IMR-90 (cell line): ENCODE results near the gene KMT2E. TPM values are rescaled to one million over a fixed set of nuclear protein-coding genes. Genes with fewer than 3 reads are reported as not detected.

Source experiments
- ATAC-seq: fragments of 200-7000 bp; cut with Tn5 transposase; 2 replicates; pipeline ENCODE4 v1.9.1; 2020; ENCODE audit warnings: low read depth, mild to moderate bottlenecking, moderate library complexity
- BruUV-seq: library from RNA; stranded (reverse); fragments of 400-500 nt; replicated peaks from 2 replicates; lab custom pipeline; 2021; lab: Mats Ljungman, UMichigan
- CTCF ChIA-PET: fragments of 300-600 bp; formaldehyde crosslinking; extraction: SDS; loops from one replicate; lab custom pipeline; 2021; ENCODE audit warnings: antibody characterized with exemption; lab: Yijun Ruan, JAX
- POLR2A ChIA-PET: fragments of 300-600 bp; sonication (Branson Sonifier 250); formaldehyde crosslinking; loops from one replicate; lab custom pipeline; 2022; ENCODE audit warnings: antibody characterized with exemption; ENCODE audit not compliant: unreplicated experiment; lab: Charles Lee
- DNase-seq: peaks from one replicate; pipeline ENCODE4 v3.0.0; 2013
- H2AFZ ChIP-seq: replicated peaks from 2 replicates; pipeline ENCODE3; 2013; ENCODE audit warnings: low read length, mild to moderate bottlenecking; ENCODE audit not compliant: poor library complexity
- H2AK5ac ChIP-seq: 2 replicates; pipeline ENCODE4 v1.6.1; 2013; ENCODE audit warnings: low read depth, low read length, inconsistent platforms
- H2AK9ac ChIP-seq: replicated peaks from 2 replicates; pipeline ENCODE3; 2013; ENCODE audit warnings: mild to moderate bottlenecking, low read depth, low read length, moderate library complexity; ENCODE audit not compliant: poor library complexity
- H2BK120ac ChIP-seq: 2 replicates; pipeline ENCODE4 v1.6.1; 2013; ENCODE audit warnings: low read depth, low read length, inconsistent platforms
- H2BK15ac ChIP-seq: 3 replicates; pipeline ENCODE4 v1.6.1; 2013; ENCODE audit warnings: low read depth, low read length, inconsistent platforms
- H2BK20ac ChIP-seq: 2 replicates; pipeline ENCODE4 v1.6.1; 2013; ENCODE audit warnings: low read depth, mild to moderate bottlenecking, inconsistent platforms, low read length, moderate library complexity
- H2BK5ac ChIP-seq: 2 replicates; pipeline ENCODE4 v1.6.1; 2013; ENCODE audit warnings: mild to moderate bottlenecking, low read depth, low read length, inconsistent platforms; ENCODE audit not compliant: poor library complexity, severe bottlenecking
- H3K14ac ChIP-seq: replicated peaks from 2 replicates; pipeline ENCODE4 v1.6.1; 2013; ENCODE audit warnings: low read depth, low read length, inconsistent platforms
- H3K18ac ChIP-seq: 2 replicates; pipeline ENCODE4 v1.6.1; 2013; ENCODE audit warnings: low read depth, low read length, control low read depth
- H3K23ac ChIP-seq: 2 replicates; pipeline ENCODE4 v1.6.1; 2013; ENCODE audit warnings: low read depth, low read length, inconsistent platforms
- H3K27ac ChIP-seq: 2 replicates; pipeline ENCODE4 v1.5.1; 2013; ENCODE audit warnings: mild to moderate bottlenecking, control low read depth, low read length; ENCODE audit not compliant: insufficient read depth
- H3K27me3 ChIP-seq: 2 replicates; pipeline ENCODE4 v1.6.1; 2013; ENCODE audit warnings: low read length; ENCODE audit not compliant: control insufficient read depth, insufficient read depth
- H3K36me3 ChIP-seq: 2 replicates; pipeline ENCODE4 v1.6.1; 2013; ENCODE audit warnings: low read length, mixed read lengths; ENCODE audit not compliant: control insufficient read depth, insufficient read depth
- H3K4ac ChIP-seq: 2 replicates; pipeline ENCODE4 v1.6.1; 2013; ENCODE audit warnings: low read depth, low read length, inconsistent platforms
- H3K4me1 ChIP-seq: 2 replicates; pipeline ENCODE4 v1.6.1; 2013; ENCODE audit warnings: low read length, mixed read lengths; ENCODE audit not compliant: control insufficient read depth, insufficient read depth
- H3K4me2 ChIP-seq: 2 replicates; pipeline ENCODE4 v1.6.1; 2013; ENCODE audit warnings: low read depth, mild to moderate bottlenecking, control low read depth, low read length, moderate library complexity
- H3K4me3 ChIP-seq: 2 replicates; pipeline ENCODE4 v1.5.1; 2013; ENCODE audit warnings: low read depth, mild to moderate bottlenecking, control low read depth, low read length, moderate library complexity; ENCODE audit not compliant: insufficient read depth
- H3K56ac ChIP-seq: 2 replicates; pipeline ENCODE4 v1.6.1; 2013; ENCODE audit warnings: low read length, inconsistent platforms; ENCODE audit not compliant: insufficient read depth; ENCODE audit errors: extremely low read depth
- H3K79me1 ChIP-seq, 2 experiments: 2 replicates each; pipeline ENCODE4 v1.6.1; 2013; ENCODE audit warnings: low read length in 2 of 2, inconsistent platforms in 1 of 2, low read depth in 1 of 2
- H3K9ac ChIP-seq: 2 replicates; pipeline ENCODE4 v1.6.1; 2013; ENCODE audit warnings: low read depth, low read length, control low read depth
- H3K9me1 ChIP-seq: 2 replicates; pipeline ENCODE4 v1.6.1; 2013; ENCODE audit warnings: low read length, inconsistent platforms; ENCODE audit not compliant: insufficient read depth
- H3K9me3 ChIP-seq: 2 replicates; pipeline ENCODE4 v1.6.1; 2013; ENCODE audit warnings: low read length; ENCODE audit not compliant: control insufficient read depth, insufficient read depth
- H4K20me1 ChIP-seq: 2 replicates; pipeline ENCODE4 v1.6.1; 2013; ENCODE audit warnings: low read length, inconsistent platforms; ENCODE audit not compliant: insufficient read depth
- H4K5ac ChIP-seq: 2 replicates; pipeline ENCODE4 v1.6.1; 2013; ENCODE audit warnings: mild to moderate bottlenecking, low read depth, low read length, control low read depth
- H4K8ac ChIP-seq, 2 experiments: 2 replicates each; pipeline ENCODE4 v1.6.1; 2013; ENCODE audit warnings: low read depth in 2 of 2, low read length in 2 of 2, control low read depth in 1 of 2, inconsistent platforms in 1 of 2
- H4K91ac ChIP-seq: 2 replicates; pipeline ENCODE4 v1.6.1; 2013; ENCODE audit warnings: low read depth, low read length, inconsistent platforms; ENCODE audit not compliant: insufficient read depth
- BHLHE40 ChIP-seq: fragments of 150-350 bp; IDR thresholded peaks from 2 replicates; pipeline ENCODE4 v1.6.1; 2016; ENCODE audit warnings: mild to moderate bottlenecking, low read depth, low read length
- CEBPB ChIP-seq: IDR thresholded peaks from 2 replicates; pipeline ENCODE4 v1.6.1; 2012; ENCODE audit warnings: low read depth, low read length, improper control_type of control experiment
- CHD1 ChIP-seq: IDR thresholded peaks from 2 replicates; pipeline ENCODE4 v1.6.1; 2012; ENCODE audit warnings: low read depth, low read length, improper control_type of control experiment
- FOS ChIP-seq: fragments of 150-350 bp; IDR thresholded peaks from 2 replicates; pipeline ENCODE4 v1.6.1; 2016; ENCODE audit warnings: low read depth, low read length
- MAFK ChIP-seq: IDR thresholded peaks from 2 replicates; pipeline ENCODE4 v1.6.1; 2012; ENCODE audit warnings: low read depth, low read length, improper control_type of control experiment
- MAZ ChIP-seq: IDR thresholded peaks from 2 replicates; pipeline ENCODE4 v1.6.1; 2012; ENCODE audit warnings: low read depth, mild to moderate bottlenecking, low read length, improper control_type of control experiment, moderate library complexity, borderline replicate concordance
- MXI1 ChIP-seq: IDR thresholded peaks from 2 replicates; pipeline ENCODE4 v1.6.1; 2012; ENCODE audit warnings: low read depth, mild to moderate bottlenecking, low read length, moderate library complexity, borderline replicate concordance
- NFE2L2 ChIP-seq: fragments of 150-350 bp; IDR thresholded peaks from 2 replicates; pipeline ENCODE4 v1.6.1; 2016; ENCODE audit warnings: low read depth, mild to moderate bottlenecking, low read length
- POLR2A ChIP-seq: IDR thresholded peaks from 2 replicates; pipeline ENCODE4 v1.6.1; 2012; ENCODE audit warnings: mild to moderate bottlenecking, low read depth, low read length
- RAD21 ChIP-seq: IDR thresholded peaks from 2 replicates; pipeline ENCODE4 v1.6.1; 2012; ENCODE audit warnings: low read length, improper control_type of control experiment
- RCOR1 ChIP-seq: IDR thresholded peaks from 2 replicates; pipeline ENCODE4 v1.6.1; 2012; ENCODE audit warnings: mild to moderate bottlenecking, low read length, improper control_type of control experiment; ENCODE audit not compliant: insufficient replicate concordance
- RFX5 ChIP-seq: IDR thresholded peaks from 2 replicates; pipeline ENCODE4 v1.8.0; 2012; ENCODE audit warnings: low read depth, mild to moderate bottlenecking, low read length, moderate library complexity
- WGBS, 2 experiments: methylation state at CpG; one replicate each; pipeline versions ENCODE4 v1.1.5 to v1.1.7; 2013; ENCODE audit warnings: missing lambda C conversion rate in 2 of 2; ENCODE audit not compliant: insufficient read length in 1 of 2; ENCODE audit errors: extremely low coverage in 2 of 2; 5-methylcytosine and 5-hydroxymethylcytosine counted together
- dilution Hi-C: fragments of 300-500 bp; cut with HindIII; formaldehyde crosslinking; loops from one replicate; pipeline ENCODE4 v1.14.3; 2018; ENCODE audit warnings: low sequenced_read_pairs; ENCODE audit not compliant: unreplicated experiment
- in situ Hi-C: fragments of 300-500 bp; cut with MboI; formaldehyde crosslinking; loops from 3 replicates; pipeline ENCODE4 v1.14.3; 2019; ENCODE audit warnings: low sequenced_read_pairs, inconsistent platforms, mixed read lengths
- intact Hi-C: fragments of 100-400 bp; cut with micrococcal nuclease; formaldehyde crosslinking; loops from 2 replicates; pipeline ENCODE4 v1.10.0; 2022
- polyA plus RNA-seq, 3 experiments: library from polyadenylated mRNA; depleted of rRNA; stranded (reverse); fragments of >200 nt; gene quantifications; 2 replicates each; pipeline ENCODE4 v1.2.3, GENCODE V29; 2012; ENCODE audit warnings: low replicate concordance in 1 of 3
- total RNA-seq: library from RNA; depleted of rRNA; stranded (reverse); fragments of >200 nt; gene quantifications from 2 replicates; pipeline ENCODE4 v1.2.3, GENCODE V29; 2012
- TF ChIP-seq, protein P1 (sequence below): fragments of 150-350 bp; IDR thresholded peaks from 2 replicates; pipeline ENCODE4 v1.6.1; 2017; ENCODE audit warnings: mild to moderate bottlenecking, antibody characterized with exemption, low read length, low read depth
- TF ChIP-seq, protein P2 (sequence below): conservative IDR thresholded peaks from 2 replicates; pipeline ENCODE4 v1.5.1; 2012; ENCODE audit warnings: mild to moderate bottlenecking, low read depth, low read length, improper control_type of control experiment

KMT2E gene
- total and polyA plus RNA-seq, 2 of the 4 experiments (the other 2 are of a cell fraction), result 16.8 to 79.2 TPM

DNA sequence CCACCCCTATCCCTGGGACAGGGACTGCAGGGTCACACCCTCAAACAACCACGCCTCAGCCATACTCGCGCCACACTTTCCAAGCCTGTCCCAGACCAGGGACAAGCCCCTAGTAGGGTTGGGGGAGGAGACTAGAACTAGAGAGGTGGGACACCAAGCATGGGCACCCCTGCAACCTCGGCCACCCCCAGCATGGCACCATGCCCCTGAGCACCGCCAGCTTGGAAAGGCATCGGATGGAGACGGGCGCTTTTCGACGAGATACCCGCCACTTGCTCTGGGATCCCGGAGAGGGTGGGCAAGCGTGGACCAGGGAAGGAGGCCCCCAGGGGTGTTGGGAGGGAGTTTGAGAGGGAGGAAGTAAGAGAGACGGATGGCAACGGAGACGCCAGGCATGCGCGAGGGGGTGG, 13.1 kb upstream of the KMT2E start:
- ATAC-seq, result no peak
- Histone ChIP-seq H3K4me3 (no peak overlapping the region), H2BK5ac (no peak overlapping the region), H3K23ac (no peak overlapping the region), H2AK9ac (no peak overlapping the region), H2BK20ac (no peak overlapping the region), H3K9me1 (peaks cover 17% of the 10 kb centered on the region), H4K20me1 (peaks cover 98% of the 10 kb centered on the region), H3K4me1 (peaks cover 2% of the 10 kb centered on the region), H4K91ac (no peak overlapping the region), H3K9ac (no peak overlapping the region), H3K9me3 (no peaks in the 10 kb centered on the region), H3K79me1 (peaks cover 0 to 31% of the 10 kb centered on the region in 2 experiments; a peak in 2 of 4 replicates), H3K14ac (no peak overlapping the region), H2AFZ (no peak overlapping the region), H3K18ac (no peak overlapping the region), H4K5ac (no peak overlapping the region), H3K56ac (no peak overlapping the region), H3K4ac (no peak overlapping the region), H2BK120ac (no peak overlapping the region), H2AK5ac (no peak overlapping the region), H2BK15ac (no peak overlapping the region), H3K4me2 (no peak overlapping the region), H4K8ac (no peak overlapping the region), H3K36me3 (peaks cover 6% of the 10 kb centered on the region), H3K27ac (no peak overlapping the region), H3K27me3 (no peaks in the 10 kb centered on the region)
- dilution Hi-C loops, result no loop called here
- ChIA-PET POLR2A (no interaction called here), CTCF (no interaction called here)
- no TSS peak for BruUV-seq
- TF ChIP-seq CHD1, result no peak
- TF ChIP-seq RAD21, result no peak
- TF ChIP-seq, protein P1, sequence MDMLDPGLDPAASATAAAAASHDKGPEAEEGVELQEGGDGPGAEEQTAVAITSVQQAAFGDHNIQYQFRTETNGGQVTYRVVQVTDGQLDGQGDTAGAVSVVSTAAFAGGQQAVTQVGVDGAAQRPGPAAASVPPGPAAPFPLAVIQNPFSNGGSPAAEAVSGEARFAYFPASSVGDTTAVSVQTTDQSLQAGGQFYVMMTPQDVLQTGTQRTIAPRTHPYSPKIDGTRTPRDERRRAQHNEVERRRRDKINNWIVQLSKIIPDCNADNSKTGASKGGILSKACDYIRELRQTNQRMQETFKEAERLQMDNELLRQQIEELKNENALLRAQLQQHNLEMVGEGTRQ, result no peak
- no peak for TF ChIP-seq MAFK
- no peak for TF ChIP-seq NFE2L2
- TF ChIP-seq MAZ, result no peak
- TF ChIP-seq, protein P2, sequence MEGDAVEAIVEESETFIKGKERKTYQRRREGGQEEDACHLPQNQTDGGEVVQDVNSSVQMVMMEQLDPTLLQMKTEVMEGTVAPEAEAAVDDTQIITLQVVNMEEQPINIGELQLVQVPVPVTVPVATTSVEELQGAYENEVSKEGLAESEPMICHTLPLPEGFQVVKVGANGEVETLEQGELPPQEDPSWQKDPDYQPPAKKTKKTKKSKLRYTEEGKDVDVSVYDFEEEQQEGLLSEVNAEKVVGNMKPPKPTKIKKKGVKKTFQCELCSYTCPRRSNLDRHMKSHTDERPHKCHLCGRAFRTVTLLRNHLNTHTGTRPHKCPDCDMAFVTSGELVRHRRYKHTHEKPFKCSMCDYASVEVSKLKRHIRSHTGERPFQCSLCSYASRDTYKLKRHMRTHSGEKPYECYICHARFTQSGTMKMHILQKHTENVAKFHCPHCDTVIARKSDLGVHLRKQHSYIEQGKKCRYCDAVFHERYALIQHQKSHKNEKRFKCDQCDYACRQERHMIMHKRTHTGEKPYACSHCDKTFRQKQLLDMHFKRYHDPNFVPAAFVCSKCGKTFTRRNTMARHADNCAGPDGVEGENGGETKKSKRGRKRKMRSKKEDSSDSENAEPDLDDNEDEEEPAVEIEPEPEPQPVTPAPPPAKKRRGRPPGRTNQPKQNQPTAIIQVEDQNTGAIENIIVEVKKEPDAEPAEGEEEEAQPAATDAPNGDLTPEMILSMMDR, result no peak
- TF ChIP-seq RFX5, result no peak
- TF ChIP-seq FOS, result no peak
- no peak for TF ChIP-seq POLR2A
- no peak for TF ChIP-seq BHLHE40
- TF ChIP-seq CEBPB, result no peak
- TF ChIP-seq MXI1, result no peak
- no peak for TF ChIP-seq RCOR1
- intact Hi-C loops, result no loop called here
- DNase-seq, result no peak
- in situ Hi-C loops, result no loop called here
- 94% methylated on average over 6 of the region's 18 CpGs; no CpG with 5 or more reads in 1 of the 2 experiments for WGBS, 2 experiments
